ENCODE results near the gene DQX1. TPM values are rescaled to one million over a fixed set of nuclear protein-coding genes. Genes with fewer than 3 reads are reported as not detected.
A peak's percentile ranks its signal among the peaks of the same experiment; 100 is the strongest.

The DQX1 gene
- 0.52 and 0.74 TPM in 2 replicates for total RNA-seq (2014; rRNA removed; shearing (Covaris generic))
- 0.32 and 0.54 TPM in 2 replicates for polyA plus RNA-seq (2016; fragmentation: Nextera tagmentation; extraction: Ambion mirVana)
- long read RNA-seq = 0 reads

DNA sequence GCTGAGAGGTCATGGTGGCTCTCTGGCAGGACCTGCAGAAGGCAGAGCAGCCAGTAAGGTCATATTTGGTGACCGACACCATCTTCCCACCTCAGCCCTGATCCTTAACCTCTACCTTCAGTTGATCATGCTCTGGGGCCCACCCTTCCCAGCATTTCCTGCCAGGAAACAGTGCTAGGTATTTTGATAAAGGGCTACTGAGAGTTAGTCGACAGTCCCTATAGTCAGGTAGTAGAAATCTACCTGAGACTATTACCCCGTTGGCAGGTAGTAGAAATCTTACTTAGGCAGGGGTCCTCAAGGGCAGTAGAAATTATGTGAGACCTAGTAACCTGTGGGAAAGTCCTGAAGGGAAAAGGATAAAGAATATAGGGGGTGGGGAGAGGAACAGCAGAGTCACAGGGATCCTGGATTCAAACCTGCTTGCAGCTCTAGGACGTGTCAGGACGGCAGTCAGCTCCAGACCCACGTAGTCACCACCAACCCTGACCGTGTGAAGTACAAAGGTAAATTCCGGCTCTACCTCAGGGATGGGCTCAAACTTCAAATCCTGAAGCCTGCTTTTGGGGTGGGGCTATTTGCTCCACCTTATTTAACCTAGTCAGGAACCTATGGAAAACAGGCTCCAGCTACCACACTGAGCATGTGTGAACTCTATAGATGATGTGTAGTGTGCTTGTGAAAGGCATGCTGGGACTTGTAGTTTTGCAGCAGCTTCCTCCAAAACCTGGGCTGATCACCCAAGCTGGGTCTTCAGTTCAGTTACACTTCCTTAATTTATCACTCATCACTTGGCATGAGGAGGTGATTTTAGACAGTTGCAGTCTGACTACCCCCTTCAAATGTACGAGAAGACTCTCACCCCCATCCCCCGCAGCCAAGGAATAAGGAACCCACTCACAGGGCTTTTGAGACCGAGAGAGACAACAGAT, at the start of gene DQX1:
TSS of gene DQX1 (minus strand) at position 515 of the 932 bp plus-strand sequence. CDS start at position 13, 502 bp downstream.
- no peaks in the 10 kb centered on the region for H3K9me3 Mint-ChIP-seq
- ATAC-seq (peak; percentile 9), DNase-seq (ENCODE audit: low spot score) (peak; percentile 85)
- TF ChIP-seq EZH2 (IDR thresholded peaks at IDR 0.05; ENCODE audit: low read depth, unreplicated experiment) (no peak), ZNF462 (CRISPR knock-in tag; IDR thresholded peaks at IDR 0.05) (no peak), NANOG (IDR thresholded peaks at IDR 0.05; ENCODE audit: borderline replicate concordance) (no peak), JUNB (IDR thresholded peaks at IDR 0.05; ENCODE audit: unreplicated experiment) (no peak), EZH2phosphoT487 (IDR thresholded peaks at IDR 0.05; ENCODE audit: unreplicated experiment) (no peak), ETS1 (IDR thresholded peaks at IDR 0.05) (0 out of 2 replicates have a peak, but pooled peaks have one; percentile 53), CREB1 (CRISPR knock-in tag; IDR thresholded peaks at IDR 0.05; ENCODE audit: low read depth) (peak; percentile 60), ZNF114 (CRISPR knock-in tag; IDR thresholded peaks at IDR 0.05) (no peak), POLR2AphosphoS5 (IDR thresholded peaks at IDR 0.05; ENCODE audit: low read depth) (no peak), ZNF331 (CRISPR knock-in tag; IDR thresholded peaks at IDR 0.05; ENCODE audit: low read depth) (no peak)
- TF ChIP-seq, protein P1, sequence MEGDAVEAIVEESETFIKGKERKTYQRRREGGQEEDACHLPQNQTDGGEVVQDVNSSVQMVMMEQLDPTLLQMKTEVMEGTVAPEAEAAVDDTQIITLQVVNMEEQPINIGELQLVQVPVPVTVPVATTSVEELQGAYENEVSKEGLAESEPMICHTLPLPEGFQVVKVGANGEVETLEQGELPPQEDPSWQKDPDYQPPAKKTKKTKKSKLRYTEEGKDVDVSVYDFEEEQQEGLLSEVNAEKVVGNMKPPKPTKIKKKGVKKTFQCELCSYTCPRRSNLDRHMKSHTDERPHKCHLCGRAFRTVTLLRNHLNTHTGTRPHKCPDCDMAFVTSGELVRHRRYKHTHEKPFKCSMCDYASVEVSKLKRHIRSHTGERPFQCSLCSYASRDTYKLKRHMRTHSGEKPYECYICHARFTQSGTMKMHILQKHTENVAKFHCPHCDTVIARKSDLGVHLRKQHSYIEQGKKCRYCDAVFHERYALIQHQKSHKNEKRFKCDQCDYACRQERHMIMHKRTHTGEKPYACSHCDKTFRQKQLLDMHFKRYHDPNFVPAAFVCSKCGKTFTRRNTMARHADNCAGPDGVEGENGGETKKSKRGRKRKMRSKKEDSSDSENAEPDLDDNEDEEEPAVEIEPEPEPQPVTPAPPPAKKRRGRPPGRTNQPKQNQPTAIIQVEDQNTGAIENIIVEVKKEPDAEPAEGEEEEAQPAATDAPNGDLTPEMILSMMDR (conservative IDR thresholded peaks at IDR 0.05; ENCODE audit: low read depth in 2 of 2) = no peak
- TF ChIP-seq, protein P2, sequence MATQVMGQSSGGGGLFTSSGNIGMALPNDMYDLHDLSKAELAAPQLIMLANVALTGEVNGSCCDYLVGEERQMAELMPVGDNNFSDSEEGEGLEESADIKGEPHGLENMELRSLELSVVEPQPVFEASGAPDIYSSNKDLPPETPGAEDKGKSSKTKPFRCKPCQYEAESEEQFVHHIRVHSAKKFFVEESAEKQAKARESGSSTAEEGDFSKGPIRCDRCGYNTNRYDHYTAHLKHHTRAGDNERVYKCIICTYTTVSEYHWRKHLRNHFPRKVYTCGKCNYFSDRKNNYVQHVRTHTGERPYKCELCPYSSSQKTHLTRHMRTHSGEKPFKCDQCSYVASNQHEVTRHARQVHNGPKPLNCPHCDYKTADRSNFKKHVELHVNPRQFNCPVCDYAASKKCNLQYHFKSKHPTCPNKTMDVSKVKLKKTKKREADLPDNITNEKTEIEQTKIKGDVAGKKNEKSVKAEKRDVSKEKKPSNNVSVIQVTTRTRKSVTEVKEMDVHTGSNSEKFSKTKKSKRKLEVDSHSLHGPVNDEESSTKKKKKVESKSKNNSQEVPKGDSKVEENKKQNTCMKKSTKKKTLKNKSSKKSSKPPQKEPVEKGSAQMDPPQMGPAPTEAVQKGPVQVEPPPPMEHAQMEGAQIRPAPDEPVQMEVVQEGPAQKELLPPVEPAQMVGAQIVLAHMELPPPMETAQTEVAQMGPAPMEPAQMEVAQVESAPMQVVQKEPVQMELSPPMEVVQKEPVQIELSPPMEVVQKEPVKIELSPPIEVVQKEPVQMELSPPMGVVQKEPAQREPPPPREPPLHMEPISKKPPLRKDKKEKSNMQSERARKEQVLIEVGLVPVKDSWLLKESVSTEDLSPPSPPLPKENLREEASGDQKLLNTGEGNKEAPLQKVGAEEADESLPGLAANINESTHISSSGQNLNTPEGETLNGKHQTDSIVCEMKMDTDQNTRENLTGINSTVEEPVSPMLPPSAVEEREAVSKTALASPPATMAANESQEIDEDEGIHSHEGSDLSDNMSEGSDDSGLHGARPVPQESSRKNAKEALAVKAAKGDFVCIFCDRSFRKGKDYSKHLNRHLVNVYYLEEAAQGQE (IDR thresholded peaks at IDR 0.05; ENCODE audit: unreplicated experiment) = no peak
- peak within 1 kb of the TSS; percentile 50; the same call in 2 of the 3 replicates for H3K4me3 Mint-ChIP-seq
- Histone ChIP-seq H3K36me3 (ENCODE audit: insufficient read depth) (peaks cover 11% of the 10 kb centered on the region), H4K20me1 (replicated peaks; ENCODE audit: insufficient read depth) (peaks cover 9% of the 10 kb centered on the region; the same call in 1 of the 2 replicates), H3K4me2 (no peak within 1 kb of the TSS), H3K9me2 (ENCODE audit: insufficient read depth) (no peaks in the 10 kb centered on the region), H3K27ac (ENCODE audit: low read depth) (no peak within 1 kb of the TSS), H3K4me1 (ENCODE audit: insufficient read depth) (peaks cover 7% of the 10 kb centered on the region; the same call in 1 of the 2 replicates), H2AFZ (no peak within 1 kb of the TSS), H3K27me3 (ENCODE audit: insufficient read depth) (peaks cover 22% of the 10 kb centered on the region), H3K4me3 (no peak within 1 kb of the TSS), H3K79me2 (replicated peaks; ENCODE audit: insufficient read depth) (peaks cover 18% of the 10 kb centered on the region), H3F3A (replicated peaks; ENCODE audit: low read depth) (0 out of 2 replicates have a peak, but pooled peaks cover 12% of the 10 kb centered on the region)
- H3K4me1 Mint-ChIP-seq = peaks cover 17% of the 10 kb centered on the region
- H3K27me3 Mint-ChIP-seq (ENCODE audit: insufficient read depth, low read depth, poor library complexity) = peaks cover 33% of the 10 kb centered on the region
- H3K36me3 Mint-ChIP-seq (ENCODE audit: low read depth) = peaks cover 34% of the 10 kb centered on the region
- no peak within 1 kb of the TSS for H3K27ac Mint-ChIP-seq

Measured in GM23338 (cell line).